Activated B cell treated with CpG ODN at 0.5 μM for 24 hours (primary cell): ENCODE data around the gene KMT2C. TPM values are rescaled to one million over a fixed set of nuclear protein-coding genes. Genes with fewer than 3 reads are reported as not detected.
"Not testable (repeated sequence)": the region's sequence is repeated elsewhere in the genome, so short reads cannot be mapped to it uniquely, and the experiment has no call there.

Experiments used
- ATAC-seq: fragments of 200-7000 bp; cut with Tn5 transposase; one replicate; pipeline ENCODE4 v1.10.0; 2021; ENCODE audit warnings: low read depth, mild to moderate bottlenecking, moderate library complexity
- CTCF ChIA-PET: fragments of 350-600 bp; sonication (Branson Sonifier 250); formaldehyde crosslinking; loops from one replicate; lab custom pipeline; 2021; ENCODE audit warnings: antibody characterized with exemption; lab: Charles Lee
- POLR2A ChIA-PET: fragments of 350-600 bp; sonication (Branson Sonifier 250); formaldehyde crosslinking; loops from one replicate; lab custom pipeline; 2021; ENCODE audit warnings: antibody characterized with exemption; lab: Charles Lee
- DNase-seq: peaks from one replicate; pipeline ENCODE4 v3.0.0; 2022
- H3K27ac Mint-ChIP-seq: one replicate; pipeline ENCODE4 v1.8.0; 2020; ENCODE audit warnings: mixed read lengths
- H3K27me3 Mint-ChIP-seq: one replicate; pipeline ENCODE4 v1.8.0; 2021; ENCODE audit warnings: mixed read lengths
- H3K36me3 Mint-ChIP-seq: one replicate; pipeline ENCODE4 v1.8.0; 2021; ENCODE audit warnings: low read depth, mixed read lengths
- H3K4me1 Mint-ChIP-seq: one replicate; pipeline ENCODE4 v1.8.0; 2021; ENCODE audit warnings: mixed read lengths
- H3K4me3 Mint-ChIP-seq: one replicate; pipeline ENCODE4 v1.8.0; 2020; ENCODE audit warnings: mild to moderate bottlenecking, mixed read lengths
- H3K9me3 Mint-ChIP-seq: one replicate; pipeline ENCODE4 v1.8.0; 2020; ENCODE audit warnings: mixed read lengths
- CTCF ChIP-seq: fragments of 200-600 bp; IDR thresholded peaks from one replicate; pipeline ENCODE4 v1.8.0; 2022; ENCODE audit warnings: antibody characterized with exemption, mild to moderate bottlenecking
- intact Hi-C: fragments of 100-400 bp; cut with micrococcal nuclease; formaldehyde crosslinking; loops from one replicate; pipeline ENCODE4 v1.15.1; 2024
- total RNA-seq: library from RNA; stranded (reverse); gene quantifications from 2 replicates; pipeline ENCODE4 v1.2.3, GENCODE V29; 2022

The KMT2C gene
- total RNA-seq, 1 donor from 2014 or later = 112 TPM

- Mint-ChIP-seq H3K4me1 (peaks cover 44% of the 10 kb centered on the region), H3K27me3 (no peaks in the 10 kb centered on the region), H3K4me3 (no peak overlapping the region), H3K27ac (no peak overlapping the region), H3K9me3 (peaks cover 3% of the 10 kb centered on the region), H3K36me3 (peaks cover 19% of the 10 kb centered on the region)
- POLR2A ChIA-PET = no interaction called here
- no peak for ATAC-seq
- CTCF ChIA-PET = no interaction called here
- TF ChIP-seq CTCF = no peak
- DNase-seq = no peak
- intact Hi-C loops = no loop called here
Measured at GRCh38 chr7:152362128-152362926, 73.5 kb downstream of the KMT2C start.

- Mint-ChIP-seq H3K9me3 (peaks cover 6% of the 10 kb centered on the region), H3K36me3 (peaks cover 53% of the 10 kb centered on the region), H3K27ac (no peak overlapping the region), H3K27me3 (no peaks in the 10 kb centered on the region), H3K4me1 (peaks cover 22% of the 10 kb centered on the region), H3K4me3 (no peak overlapping the region)
- DNase-seq = no peak
- ChIA-PET POLR2A (interaction anchor here (0.7 kb wide), 1 partner anchor 9 kb away, joined by 3 read pairs; no protein-coding TSS in a partner anchor), CTCF (no interaction called here)
- intact Hi-C loops = no loop called here
- ATAC-seq = no peak
- TF ChIP-seq CTCF = no peak
Measured at GRCh38 chr7:152355474-152356057, 80.2 kb downstream of the KMT2C start.

GRCh38 chr7:152354061-152354460 lies 81.7 kb downstream of the KMT2C start:
- POLR2A ChIA-PET = no interaction called here
- H3K4me1 Mint-ChIP-seq = peaks cover 22% of the 10 kb centered on the region

GRCh38 chr7:152353281-152353680 lies 82.5 kb downstream of the KMT2C start:
- H3K36me3 Mint-ChIP-seq = peaks cover 64% of the 10 kb centered on the region

More at GRCh38 chr7:152354061-152354460, 81.7 kb downstream of the KMT2C start:
- Mint-ChIP-seq H3K27ac (no peak overlapping the region), H3K4me3 (no peak overlapping the region), H3K9me3 (peaks cover 6% of the 10 kb centered on the region), H3K36me3 (peaks cover 60% of the 10 kb centered on the region), H3K27me3 (no peaks in the 10 kb centered on the region)
- no peak for DNase-seq
- no peak for TF ChIP-seq CTCF
- intact Hi-C loops = no loop called here
- no peak for ATAC-seq
- CTCF ChIA-PET = interaction anchor here (0.6 to 0.9 kb wide), 2 partner anchors 12 to 80 kb away, joined by 3 read pairs; no protein-coding TSS in a partner anchor

GRCh38 chr7:152351747-152352146 lies 84.1 kb downstream of the KMT2C start:
- ATAC-seq, CTCF ChIA-PET, H3K27me3 Mint-ChIP-seq, intact Hi-C loops, POLR2A ChIA-PET, H3K4me3 Mint-ChIP-seq, H3K27ac Mint-ChIP-seq, DNase-seq: not testable (repeated sequence)
- Mint-ChIP-seq H3K36me3 (peaks cover 76% of the 10 kb centered on the region), H3K4me1 (peaks cover 17% of the 10 kb centered on the region), H3K9me3 (peaks cover 15% of the 10 kb centered on the region)

More at GRCh38 chr7:152353281-152353680, 82.5 kb downstream of the KMT2C start:
- H3K4me3 Mint-ChIP-seq, ATAC-seq, H3K27ac Mint-ChIP-seq, POLR2A ChIA-PET, intact Hi-C loops, DNase-seq, H3K27me3 Mint-ChIP-seq, H3K9me3 Mint-ChIP-seq: not testable (repeated sequence)
- CTCF ChIA-PET = interaction anchor here (0.9 kb wide), 1 partner anchor 80 kb away, joined by 3 read pairs; no protein-coding TSS in a partner anchor
- peaks cover 19% of the 10 kb centered on the region for H3K4me1 Mint-ChIP-seq

GRCh38 chr7:152351168-152351567 lies 84.6 kb downstream of the KMT2C start:
- intact Hi-C loops = no loop called here

More at GRCh38 chr7:152351168-152351567, 84.6 kb downstream of the KMT2C start:
- H3K4me3 Mint-ChIP-seq = no peak overlapping the region
- peaks cover 79% of the 10 kb centered on the region for H3K36me3 Mint-ChIP-seq
- ChIA-PET POLR2A (no interaction called here), CTCF (no interaction called here)
- H3K9me3 Mint-ChIP-seq = peaks cover 15% of the 10 kb centered on the region
- ATAC-seq = no peak
- H3K27ac Mint-ChIP-seq = no peak overlapping the region
- H3K27me3 Mint-ChIP-seq = no peaks in the 10 kb centered on the region
- no peak for DNase-seq
- H3K4me1 Mint-ChIP-seq = peaks cover 18% of the 10 kb centered on the region
- no peak for TF ChIP-seq CTCF
